Activated effector memory CD4-positive, alpha-beta T cell treated with Interleukin-2 at 50 U/mL for 16 hours (primary cell): Measurements from ENCODE around the gene BLNK.
"Not testable (repeated sequence)": the region's sequence is repeated elsewhere in the genome, so short reads cannot be mapped to it uniquely, and the experiment has no call there.

Source experiments
- DNase-seq: peaks from one replicate; pipeline ENCODE4 v3.0.0-alpha.2; 2020

Gene BLNK

DNA sequence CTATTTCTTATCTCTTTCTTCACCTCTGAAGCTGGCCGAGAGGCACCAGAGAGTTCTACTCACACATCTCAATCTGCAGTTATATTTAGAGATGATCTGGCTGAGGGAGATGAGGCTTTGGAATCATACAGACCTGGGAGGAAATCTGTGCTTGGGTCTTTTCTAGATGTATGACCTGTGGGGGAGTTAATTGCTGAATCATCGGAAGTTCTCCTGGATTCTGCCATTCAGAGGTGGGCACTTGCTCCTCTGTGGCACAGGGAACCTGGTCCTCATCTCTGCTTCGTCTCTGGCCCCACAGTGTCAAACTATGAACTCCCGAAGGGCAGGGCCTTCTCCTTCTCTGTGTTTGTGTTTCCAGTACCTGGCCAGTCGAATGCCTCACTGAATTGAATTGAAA is 52.5 kb downstream of the BLNK start:
- DNase-seq: no peak

- DNase-seq: no peak
Observed at GRCh38 chr10:96217711-96218110, 53.7 kb downstream of the BLNK start.

DNA sequence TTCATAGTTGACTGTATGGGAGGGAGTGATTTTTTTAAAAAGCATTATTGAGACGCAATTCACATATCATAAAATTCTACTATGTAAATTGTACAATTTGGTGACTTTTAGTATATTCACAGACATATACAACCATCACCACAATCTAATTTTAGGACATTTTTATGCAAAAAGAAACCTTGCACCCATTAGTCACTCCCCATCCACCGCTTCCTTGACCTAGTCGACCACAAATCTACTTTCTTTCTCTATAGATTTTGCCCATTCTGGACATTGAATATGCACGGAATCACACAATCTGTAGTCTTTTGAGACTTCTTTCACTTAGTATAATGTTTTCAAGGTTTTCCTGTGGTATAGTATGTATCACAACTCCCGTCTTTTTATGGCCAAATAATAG is 54.6 kb downstream of the BLNK start:
- no peak for DNase-seq

- no peak for DNase-seq
Observed at GRCh38 chr10:96212911-96213310, 58.5 kb downstream of the BLNK start.

DNA sequence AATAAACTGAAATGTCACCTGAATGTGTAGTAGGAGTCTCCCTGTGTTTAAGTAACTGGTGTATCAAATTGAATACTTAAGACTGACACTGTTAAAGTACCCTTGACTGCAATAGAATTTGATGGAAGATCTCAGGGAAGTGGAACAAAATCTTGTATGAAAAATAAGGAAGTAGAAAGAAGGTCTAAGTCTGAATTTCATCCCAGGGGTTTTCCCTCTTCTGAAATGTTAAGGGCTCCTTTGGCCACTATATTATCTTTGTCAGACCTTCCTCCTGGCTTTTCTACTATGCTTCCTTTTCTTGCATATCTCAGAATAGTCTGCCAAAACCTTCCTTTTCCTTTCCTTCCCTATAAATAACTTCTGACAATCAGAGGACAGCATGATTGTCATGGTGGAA is 59.6 kb downstream of the BLNK start:
- no peak for DNase-seq

- no peak for DNase-seq
Observed at GRCh38 chr10:96208946-96209345, 62.4 kb downstream of the BLNK start.

- no peak for DNase-seq
Observed at GRCh38 chr10:96208271-96208670, 63.1 kb downstream of the BLNK start.

GRCh38 chr10:96205580-96205979 is 65.8 kb downstream of the BLNK start:
- DNase-seq: no peak

- DNase-seq: no peak
Observed at GRCh38 chr10:96201525-96201924, 69.8 kb downstream of the BLNK start.

DNA sequence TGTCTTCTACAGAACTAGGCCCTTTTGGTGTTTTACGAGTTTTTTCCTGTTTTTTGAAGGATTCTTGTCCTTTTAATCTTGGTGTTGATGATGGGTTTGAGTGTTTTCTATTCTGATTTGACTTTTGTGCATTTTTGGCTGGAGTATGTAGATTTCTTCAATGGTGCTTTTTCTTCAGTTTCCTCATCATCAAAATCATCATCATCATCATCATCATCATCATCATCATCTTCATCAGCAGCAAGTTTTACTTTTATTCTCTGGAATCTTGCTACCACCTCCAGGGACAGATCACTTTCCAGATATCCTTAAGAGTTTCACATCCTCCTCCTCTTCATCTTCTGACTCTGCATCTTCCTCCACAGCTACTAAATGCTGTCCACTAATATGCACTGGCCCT is 81.9 kb downstream of the BLNK start:
- DNase-seq: not testable (repeated sequence)

DNA sequence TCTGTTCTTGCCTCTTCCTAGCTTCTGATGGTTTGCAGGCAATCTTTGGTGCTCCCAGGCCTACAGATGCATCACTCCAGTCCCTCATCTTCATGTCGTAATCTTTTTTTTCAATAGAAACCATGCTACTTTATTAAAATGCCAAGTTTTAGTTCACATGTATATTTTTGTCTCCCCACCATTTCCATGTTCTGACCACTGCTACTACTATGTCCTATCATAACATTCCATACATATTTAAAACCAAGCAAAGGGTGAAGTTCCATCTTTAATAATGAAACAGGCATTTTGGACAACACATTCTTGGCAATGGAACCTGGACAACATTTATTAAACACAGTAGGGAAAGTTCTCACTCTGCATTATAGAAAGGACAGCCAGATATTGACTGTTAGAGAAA is 82.5 kb downstream of the BLNK start:
- no peak for DNase-seq

DNA sequence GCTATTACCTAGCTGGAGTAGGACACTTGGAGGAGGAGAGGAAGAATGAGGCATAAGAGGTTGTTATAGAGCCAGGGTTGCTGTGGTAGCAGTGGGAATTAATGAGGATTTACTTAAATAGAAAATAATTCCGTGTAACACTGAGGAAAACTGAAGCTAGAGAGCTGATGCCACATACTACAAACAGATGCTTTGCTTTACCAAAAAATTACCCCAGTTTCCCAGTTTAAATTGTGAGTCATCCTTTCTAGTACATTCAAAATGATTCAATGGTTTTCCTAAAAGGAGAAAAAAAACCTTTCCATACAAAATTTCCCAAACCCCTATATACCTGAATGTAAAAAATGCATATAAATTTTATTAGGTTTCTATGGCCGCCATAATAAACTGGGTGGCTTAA is 82.9 kb downstream of the BLNK start:
- DNase-seq: no peak

GRCh38 chr10:96176985-96177384 is 94.4 kb downstream of the BLNK start:
- no peak for DNase-seq

DNA sequence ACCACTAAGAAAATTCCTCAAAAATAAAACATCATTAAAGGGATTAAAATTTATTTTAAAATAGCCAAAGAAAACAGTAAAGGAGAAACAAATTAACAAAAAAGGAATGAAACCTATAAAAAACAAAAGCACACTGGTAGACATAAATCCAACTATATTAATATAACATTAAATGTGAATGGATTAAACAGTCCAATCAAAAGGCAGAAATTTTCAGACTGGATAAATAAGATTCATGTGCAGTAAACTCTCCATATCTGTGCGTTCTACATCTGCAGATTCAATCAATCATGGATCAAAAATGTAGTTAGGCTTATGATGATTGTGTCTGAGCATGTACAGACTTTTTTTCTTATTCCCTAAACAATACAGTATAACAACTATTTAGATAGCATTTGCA is 98.7 kb downstream of the BLNK start:
- no peak for DNase-seq

DNA sequence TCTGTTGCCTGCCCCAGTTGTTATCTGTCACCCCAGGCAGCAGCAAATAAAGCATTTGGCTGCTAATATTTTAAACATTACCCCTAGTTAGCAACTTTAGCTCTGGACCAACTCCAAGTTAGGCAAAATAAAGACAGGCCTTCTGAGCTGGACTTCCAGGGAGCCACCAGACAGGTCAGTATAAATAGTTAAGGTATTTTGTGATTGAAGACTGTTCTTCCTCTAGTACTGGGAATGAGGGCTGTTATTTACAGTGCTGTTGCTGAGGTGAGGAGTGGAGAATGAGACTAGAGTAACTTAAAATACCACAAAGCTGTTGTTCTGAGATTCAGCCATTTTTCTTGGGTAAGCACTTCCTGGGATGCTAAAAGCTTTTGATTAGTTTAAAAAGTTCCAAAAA is 101.1 kb downstream of the BLNK start:
- no peak for DNase-seq

DNA sequence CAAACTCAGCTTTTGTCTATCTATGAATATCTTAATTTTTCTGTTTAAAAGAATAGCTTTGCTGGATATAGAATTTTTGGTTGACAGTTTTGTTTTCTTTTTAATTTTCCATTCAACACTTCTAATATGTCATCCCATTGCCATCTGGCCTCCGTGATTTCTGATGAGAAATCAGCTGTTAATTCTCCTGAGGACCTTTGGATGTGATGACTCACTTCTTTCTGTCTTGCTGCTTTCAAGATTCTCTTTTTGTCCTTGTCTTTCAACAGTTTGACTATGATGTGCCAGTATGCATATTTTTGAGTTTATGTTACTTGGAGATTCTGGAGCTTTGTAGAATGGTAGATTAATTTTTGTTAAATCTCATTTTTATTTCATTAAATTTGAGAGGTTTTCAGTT is 102.8 kb downstream of the BLNK start:
- DNase-seq: no peak

GRCh38 chr10:96165726-96166125 is 105.6 kb downstream of the BLNK start:
- no peak for DNase-seq

DNA sequence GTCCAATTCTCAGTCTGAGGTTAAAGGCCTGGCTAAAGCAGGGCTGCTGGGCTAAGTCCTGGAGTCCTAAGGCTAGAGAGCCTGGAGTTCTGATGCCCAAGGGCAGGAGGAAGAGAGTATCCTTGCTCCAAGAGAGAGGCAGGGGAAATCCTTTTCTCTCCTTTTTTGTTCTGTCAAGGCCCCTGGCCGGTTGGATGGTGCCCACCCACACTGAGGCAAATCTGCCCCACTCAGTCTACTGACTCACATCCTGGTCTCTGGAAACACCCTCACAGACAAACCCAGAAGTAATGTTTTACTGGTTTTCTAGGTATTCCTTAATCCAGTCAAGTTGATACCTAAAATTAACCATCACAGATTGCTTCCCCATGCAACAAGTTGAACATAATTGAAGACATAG is 118.3 kb downstream of the BLNK start:
- no peak for DNase-seq

GRCh38 chr10:96152437-96152836 is 118.9 kb downstream of the BLNK start:
- DNase-seq: no peak
